UCSD-AML1 (cell line): Measurements from ENCODE around the gene THAP8.
A peak's percentile ranks its signal among the peaks of the same experiment; 100 is the strongest.

Experiments
- DNase-seq: peaks from one replicate; lab custom pipeline; 2025; ENCODE audit not compliant: unreplicated experiment; lab: John Stamatoyannopoulos, UW

The THAP8 gene, protein sequence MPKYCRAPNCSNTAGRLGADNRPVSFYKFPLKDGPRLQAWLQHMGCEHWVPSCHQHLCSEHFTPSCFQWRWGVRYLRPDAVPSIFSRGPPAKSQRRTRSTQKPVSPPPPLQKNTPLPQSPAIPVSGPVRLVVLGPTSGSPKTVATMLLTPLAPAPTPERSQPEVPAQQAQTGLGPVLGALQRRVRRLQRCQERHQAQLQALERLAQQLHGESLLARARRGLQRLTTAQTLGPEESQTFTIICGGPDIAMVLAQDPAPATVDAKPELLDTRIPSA

DNA sequence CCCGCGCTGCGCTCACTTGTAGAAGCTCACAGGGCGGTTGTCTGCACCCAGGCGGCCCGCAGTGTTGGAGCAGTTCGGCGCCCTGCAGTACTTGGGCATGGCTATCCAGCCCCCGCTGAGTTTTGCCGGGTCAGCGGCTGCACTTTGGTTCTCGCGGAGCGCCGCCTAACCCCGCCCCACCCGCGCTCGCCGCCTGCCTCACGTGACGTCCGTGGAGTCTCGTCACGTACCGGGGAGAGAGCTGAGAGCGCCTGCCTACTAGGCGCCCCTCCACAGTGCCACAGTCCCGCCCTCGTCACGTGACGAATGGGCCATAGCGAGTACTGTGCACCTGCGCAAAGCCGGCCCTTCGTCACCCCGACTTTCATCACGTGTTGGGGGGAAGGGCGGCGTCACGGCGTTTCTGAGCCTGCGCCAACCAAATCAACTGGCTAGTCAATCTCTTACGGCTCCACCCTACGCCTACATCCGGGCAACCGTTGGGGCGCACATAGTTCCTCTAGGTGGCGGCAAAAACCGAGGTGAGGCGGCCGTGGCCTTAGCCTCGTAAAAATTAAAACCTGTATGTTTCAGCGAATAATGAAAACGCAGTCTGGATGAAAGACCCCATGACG, at the start of gene THAP8:
Gene THAP8 (minus strand): TSS at position 167 of the 614 bp plus-strand sequence. CDS start 68 bp downstream, at position 99.
- DNase-seq = peak; percentile 99

DNA sequence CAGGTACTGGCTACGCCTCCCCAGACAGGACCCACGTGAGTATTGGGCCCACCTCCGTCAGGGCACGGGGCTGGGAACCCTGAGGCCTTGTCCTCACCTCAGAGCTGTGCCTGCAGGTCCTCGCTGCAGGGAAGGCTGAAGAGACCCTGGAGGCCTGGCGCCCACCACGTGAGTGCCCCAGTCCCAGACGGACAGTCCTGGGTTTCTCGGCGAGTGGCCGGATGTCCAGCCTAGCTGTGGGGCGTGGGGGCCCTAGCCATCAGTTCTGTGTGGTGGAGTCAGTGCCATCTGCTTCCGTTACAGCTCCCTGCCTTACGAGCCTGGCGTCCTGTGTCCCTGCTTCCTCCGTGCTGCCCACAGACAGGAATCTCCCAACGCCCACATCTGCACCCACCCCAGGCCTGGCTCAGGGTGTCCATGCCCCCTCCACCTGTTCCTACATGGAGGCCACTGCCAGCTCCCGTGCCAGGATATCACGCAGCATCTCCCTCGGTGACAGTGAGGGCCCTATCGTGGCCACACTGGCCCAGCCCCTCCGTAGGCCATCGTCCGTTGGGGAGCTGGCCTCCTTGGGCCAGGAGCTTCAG, 49.0 kb upstream of the THAP8 start:
- no peak for DNase-seq

DNA sequence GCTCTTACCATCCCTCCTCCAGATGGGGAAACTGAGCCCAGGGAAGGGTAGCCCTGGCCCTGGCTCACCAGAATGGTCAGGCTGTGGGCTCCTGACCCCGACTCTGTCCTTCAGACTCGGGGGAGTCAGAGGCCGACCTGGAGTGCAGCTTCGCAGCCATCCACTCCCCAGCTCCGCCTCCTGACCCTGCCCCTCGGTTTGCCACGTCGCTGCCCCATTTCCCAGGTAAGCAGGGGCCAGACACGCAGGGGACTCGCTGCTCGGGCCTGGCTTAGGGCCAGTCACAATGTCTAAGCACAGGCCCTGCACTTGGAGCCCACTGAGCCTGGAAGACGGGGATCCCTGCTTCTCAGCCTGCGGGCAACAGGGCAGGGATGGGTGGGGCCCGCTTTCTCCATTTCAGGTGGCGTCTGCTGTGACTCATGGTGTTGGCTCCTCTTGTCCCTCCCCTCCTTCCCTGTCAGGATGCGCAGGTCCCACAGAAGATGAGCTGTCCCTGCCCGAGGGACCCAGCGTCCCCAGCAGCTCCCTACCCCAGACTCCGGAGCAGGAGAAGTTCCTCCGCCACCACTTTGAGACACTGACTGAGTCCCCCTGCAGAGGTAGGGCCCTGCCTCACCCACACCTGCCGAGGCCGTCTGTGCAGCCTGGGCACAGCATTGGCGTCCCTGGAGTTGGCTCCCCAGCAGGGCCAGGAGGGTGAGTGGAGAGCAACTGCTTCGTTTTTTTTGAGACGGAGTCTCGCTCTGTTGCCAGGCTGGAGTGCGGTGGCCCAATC, 47.7 kb upstream of the THAP8 start:
- no peak for DNase-seq

DNA sequence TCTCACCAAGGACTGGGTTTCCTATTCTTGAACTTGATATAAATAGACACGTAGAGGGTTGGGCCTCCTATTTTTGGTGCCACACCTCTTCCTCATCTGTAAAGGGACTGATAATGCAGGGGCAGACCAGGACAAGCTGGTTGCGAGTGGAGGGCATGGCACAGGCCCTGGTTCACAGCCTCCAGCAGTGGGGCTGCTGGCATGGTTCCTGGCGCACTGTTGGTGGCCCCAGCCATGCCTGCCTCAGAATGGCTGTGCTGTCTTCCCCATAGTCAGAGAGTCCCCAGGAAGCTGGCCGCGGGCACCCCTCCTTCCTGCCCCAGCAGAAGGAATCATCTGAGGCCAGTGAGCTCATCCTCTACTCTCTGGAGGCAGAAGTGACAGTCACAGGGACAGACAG, 46.4 kb upstream of the THAP8 start:
- no peak for DNase-seq

DNA sequence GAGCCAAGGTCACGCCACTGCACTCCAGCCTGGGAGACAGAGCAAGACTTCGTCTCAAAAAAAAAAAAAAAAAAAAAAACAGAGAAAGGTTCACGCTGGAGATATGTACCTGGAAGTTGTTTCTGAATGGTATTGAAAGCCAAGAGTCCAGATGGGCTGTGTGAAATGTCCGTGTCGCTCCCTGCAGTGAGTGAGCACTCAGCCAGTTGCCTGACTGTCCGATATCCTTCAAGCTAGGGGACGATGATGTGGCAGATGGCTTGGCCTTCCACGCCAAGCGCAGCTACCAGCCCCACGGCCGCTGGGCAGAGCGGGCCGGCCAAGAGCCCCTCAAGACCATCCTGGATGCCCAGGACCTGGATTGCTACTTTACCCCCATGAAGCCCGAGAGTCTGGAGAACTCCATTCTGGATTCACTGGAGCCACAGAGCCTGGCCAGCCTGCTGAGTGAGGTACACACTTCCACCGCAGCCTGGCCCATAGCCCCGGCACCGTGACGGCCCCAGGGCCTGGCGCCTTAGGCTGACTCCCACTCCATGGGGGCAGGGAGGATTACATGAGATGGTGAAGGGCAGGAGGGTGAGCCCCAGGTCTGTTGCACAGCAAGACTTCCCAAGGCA, 45.2 kb upstream of the THAP8 start:
- DNase-seq = no peak

DNA sequence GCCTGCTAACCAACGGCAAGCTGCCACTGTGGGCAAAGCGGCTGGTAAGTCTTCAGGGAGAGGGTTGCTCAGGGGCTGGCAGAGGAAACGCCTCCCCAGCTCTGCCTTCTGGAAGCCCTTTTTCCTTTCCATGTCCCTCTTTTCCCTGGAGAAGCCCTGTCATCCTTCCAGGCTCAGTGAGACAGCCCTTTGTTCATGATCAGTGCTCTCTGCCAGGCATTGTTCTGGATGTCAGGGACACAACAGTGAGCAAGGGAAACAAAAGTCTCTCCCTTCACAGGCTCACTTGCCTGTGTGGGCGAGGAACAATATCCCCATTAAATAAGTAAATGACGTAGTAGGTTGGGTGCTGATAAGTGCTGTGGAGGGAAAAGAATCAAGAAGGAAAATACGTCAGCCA, 43.0 kb upstream of the THAP8 start:
- no peak for DNase-seq

DNA sequence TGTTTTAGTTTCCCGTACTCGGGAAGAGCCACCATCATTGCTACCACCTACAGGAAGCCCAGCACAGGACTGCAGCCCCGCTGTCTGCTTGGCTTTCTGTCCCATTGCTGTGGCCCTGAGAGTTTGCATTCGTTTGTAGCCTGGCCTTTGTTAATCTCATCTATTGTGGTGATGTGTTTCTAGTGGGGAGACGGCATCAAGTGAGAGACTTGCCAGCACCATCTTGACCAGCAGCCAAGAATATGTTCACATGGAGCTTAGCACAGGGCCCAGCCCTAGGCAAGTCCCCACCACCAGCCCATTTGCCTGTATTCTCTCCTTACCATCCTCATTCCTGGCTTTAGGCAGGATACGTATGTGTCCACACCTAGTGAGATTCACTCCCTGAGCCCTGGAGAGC, 39.6 kb upstream of the THAP8 start:
- DNase-seq = no peak

DNA sequence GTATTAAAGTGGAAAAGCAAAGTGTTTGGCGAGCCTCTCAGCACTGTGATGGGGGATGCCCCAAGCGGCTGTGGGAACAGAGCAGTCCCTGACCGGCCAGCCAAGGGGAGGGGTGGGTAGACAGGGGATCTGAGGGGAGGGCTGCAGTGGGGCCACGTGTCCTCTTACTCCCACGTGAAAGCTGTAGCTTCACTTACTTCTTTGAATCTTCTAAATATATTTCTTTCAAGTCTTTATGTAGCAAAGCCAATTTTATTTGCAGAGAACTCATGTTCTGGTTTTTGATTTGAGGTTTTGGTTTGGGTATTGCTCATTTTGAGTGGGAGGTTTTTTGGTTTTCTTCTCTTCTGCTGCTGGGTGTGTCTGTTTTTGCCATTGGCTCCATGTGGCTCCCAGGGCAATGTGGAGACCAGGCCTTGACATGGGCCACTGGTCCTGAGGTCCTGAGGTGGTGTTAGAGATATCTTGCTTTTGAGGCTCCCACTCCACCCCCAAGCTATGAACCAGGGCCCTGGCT, 39.1 kb upstream of the THAP8 start:
- no peak for DNase-seq

DNA sequence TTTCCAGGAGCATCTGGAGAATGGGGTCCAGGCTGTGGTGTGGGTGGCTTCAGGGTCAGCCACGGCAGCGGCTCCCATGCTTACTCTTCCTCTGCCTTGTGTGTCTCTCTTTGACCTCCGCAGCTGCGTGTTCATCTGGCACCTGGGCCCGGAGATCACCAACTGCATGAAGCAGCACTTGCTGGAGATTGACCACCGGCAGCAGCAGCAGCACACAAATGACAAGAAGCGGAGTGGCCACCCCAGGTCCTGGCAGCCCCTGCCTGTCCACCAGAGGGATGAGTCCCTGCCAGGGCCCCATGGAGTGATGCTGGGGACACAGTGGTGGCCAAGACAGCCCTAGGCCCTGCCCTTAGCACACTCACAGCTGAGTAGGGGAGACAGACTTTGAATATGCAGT, 38.5 kb upstream of the THAP8 start:
- DNase-seq = no peak

DNA sequence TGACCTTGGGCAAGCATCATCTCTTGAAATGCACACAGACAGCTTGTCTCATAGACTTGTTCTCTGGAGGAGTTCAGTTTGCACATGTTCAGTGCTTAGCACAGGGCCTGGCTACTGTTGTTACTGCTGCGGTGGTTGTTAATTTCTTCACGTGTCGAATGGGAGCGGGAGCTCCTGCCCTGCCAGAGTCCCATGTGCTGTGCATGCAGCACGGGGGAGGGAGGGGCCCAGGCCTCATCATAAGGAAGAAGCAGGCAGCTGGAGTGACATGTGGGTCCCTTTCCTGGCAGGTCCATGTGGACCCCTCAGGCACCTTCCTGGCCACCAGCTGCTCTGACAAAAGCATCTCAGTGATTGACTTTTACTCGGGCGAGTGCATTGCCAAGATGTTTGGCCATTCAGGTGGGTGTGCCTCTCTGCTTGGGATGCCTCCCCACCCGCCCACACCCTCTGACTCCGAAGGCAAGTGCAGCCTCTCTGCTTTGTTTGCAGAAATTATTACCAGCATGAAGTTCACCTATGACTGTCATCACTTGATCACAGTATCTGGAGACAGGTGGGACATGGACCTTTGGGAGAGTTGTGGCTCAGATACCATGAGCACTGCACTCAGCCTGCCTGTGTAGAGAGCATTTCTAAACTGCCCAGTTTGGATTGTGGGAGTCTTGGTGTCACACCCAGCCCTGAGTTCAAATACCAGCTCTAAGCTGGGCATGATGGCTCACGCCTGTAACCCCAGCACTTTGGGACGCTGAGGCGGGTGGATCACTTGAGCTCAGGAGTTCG, 37.0 kb upstream of the THAP8 start:
- no peak for DNase-seq

DNA sequence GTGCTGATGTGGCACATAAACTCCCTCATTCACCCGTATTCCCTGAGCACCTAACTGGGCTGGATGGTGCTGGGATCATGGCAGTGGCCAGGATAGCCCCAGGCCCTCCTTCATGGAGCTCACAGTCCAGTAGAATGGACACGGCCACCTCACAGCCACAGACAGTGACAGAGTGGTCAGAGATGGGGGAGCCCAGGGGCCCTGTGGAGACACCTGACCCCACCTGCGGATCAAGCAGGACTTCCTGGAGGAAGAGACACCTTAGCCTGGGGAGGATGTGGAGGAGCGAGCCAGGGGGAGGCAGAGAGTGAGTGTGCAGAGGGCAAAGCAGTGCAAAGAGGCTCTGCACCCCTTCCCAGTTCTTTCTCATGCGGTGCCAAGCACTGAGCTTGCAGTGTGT, 35.8 kb upstream of the THAP8 start:
- DNase-seq = no peak

DNA sequence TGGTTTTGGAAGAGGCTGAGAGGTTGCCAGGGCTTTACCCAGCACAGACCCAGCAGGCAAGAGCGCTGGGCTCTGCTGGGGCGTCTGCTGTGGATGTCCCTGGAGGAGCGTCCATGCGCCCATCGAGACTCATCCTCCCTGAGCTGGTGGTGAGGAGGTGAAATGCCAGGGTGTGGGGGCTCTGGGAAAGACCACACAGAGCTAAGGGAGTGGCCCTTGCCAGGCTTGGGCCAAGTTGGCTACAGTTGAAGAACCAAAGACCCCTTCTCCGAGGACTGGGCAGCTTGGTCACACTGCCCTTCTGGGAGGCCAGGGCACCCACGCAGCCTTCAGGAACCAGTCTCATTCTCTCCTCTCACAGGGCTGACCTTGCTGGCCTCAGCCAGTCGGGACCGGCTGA, 32.2 kb upstream of the THAP8 start:
- no peak for DNase-seq

DNA sequence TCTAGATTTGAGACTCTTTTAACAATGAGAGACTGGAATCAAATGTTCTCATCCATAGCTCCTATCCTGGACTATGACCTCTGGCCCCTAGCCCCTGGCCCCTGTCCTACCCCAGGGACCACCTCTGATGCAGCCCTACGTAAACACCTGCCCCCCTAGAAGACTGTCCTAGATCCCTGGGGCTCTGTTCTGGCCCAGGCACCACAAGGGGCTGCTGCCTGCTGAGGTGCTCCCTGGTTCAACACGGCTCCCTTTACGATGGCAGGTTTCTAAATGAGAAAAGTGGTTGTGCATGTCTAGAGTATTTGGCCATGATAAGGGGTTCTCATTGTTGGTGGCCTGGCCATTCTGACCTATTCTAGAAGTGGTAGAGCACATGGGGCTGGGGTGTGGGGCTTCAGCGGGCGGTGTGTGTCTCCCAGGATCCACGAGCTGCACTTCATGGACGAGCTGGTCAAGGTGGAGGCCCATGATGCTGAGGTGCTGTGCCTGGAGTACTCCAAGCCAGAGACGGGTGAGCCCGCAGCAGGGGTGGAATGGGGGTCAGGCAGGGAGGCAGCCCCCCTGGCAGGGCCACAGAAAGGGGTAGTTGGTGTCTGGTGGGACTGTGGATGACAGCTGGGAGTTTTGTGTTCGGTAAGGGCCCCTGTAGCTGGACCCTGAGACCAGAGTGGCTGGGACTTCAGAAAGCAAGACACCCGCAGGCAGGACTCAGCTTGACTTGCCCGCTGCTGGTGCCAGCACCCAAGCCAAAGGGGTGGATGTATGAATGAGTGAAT, 30.3 kb upstream of the THAP8 start:
- DNase-seq = no peak

DNA sequence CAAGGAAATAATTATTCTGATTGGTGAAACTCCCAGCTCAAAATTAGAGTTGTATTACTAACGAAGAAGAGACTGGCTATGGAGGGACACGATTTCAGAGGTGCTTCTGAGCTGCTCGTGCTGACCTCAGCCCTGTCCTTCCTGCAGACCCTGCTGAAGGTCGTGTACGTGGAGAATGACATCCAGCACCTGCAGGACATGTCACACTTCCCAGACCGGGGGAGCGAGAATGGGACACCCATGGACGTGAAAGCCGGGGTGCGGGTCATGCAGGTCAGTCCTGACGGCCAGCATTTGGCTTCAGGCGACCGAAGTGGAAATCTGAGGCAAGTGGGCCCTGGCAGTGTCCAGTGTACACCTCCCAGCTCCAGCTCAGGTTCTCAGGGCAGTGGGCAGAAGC, 28.8 kb upstream of the THAP8 start:
- DNase-seq = no peak

DNA sequence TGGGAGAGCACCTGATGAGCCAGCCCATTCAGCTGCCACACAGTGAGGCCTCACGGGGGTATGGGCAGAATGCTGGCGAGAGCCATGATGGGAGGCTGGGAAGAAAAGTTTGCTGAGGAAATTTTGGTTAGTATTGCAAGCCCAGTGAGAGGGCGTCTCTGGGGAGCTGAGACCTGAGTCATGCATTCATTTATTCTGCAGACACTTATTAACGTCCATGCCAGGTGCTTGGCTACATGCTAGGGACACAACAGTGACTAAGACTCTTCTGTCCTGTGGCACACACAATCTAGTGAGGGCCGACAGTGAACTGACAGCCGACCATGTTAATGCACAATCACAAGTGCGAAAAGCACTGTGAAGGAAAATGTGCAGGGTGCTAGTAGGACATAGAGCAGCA, 27.8 kb upstream of the THAP8 start:
- DNase-seq = no peak

DNA sequence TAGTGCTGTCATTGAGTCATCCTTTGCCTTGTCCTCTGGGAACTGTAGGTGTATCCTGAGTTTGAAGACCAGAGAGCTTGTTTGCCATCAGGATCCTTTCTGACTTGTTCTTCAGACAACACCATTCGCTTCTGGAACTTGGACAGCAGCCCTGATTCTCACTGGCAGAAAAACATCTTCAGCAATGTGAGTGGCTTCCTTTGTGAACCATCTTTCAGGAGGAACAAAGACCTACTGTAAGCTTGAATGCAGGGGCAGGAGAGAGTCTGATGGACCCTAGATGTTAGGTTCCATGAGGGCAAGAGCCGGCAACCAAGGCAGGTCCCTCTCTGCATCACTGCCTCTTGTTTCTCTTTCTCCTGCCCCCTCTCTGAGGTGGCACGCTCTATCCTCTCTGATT, 27.3 kb upstream of the THAP8 start:
- DNase-seq = no peak

DNA sequence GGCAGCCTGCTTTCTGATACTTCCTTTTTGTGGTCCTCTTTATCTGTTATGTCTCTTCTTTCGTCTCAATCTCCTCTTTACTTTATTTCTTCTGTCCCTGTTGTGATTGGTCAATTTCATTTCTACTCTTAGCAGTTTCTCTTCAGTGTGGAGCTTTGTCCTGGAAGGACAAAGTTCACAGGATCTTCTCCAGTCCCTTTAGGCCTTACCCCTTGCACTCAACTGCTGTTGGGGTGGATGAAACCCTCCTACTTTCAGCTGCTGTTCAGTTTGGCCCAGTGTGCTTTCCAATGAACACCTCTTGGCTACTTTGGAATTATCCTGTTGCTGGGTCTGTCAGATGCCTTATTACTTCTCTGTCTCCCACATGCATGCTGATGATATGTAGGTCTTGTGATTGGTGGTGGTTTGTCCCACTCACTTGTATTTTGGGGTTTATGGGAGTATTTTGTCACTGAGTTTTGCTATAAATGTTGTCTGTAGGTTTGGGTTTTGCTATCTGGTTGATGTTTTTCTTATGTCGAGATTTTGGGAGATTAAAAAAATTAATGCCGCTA, 25.4 kb upstream of the THAP8 start:
- DNase-seq = no peak

DNA sequence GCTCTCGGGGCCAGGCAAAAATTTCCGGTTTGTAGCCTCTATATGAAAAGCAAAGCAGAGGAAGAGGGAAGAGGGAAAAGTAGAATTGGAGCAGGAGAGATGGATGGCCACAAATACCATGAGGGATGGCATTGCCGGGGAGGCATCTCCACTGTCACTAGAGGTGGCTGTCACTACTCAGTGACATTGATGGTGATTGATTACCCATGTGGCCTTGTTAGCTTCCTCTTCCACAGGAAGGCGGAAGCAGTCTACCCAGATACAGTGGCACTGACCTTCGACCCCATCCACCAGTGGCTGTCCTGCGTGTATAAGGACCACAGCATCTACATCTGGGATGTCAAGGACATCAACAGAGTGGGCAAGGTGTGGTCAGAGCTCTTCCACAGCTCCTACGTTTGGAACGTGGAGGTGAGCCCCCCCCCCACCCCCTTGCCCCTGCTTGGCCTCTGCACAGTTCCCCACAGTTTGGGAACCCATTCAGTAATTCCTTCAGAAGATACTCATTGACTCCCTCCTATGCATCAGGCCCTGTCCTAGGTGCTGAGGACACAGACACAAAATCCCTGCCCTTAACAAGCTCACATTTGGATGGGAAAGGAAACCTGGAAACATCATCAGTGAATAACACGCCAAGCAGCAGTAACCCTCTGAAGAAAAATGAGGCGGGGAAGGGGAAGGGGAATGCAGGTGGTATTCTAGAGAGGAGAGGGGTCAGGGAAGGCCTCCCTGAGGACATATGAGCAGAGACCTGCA, 19.2 kb upstream of the THAP8 start:
- no peak for DNase-seq

DNA sequence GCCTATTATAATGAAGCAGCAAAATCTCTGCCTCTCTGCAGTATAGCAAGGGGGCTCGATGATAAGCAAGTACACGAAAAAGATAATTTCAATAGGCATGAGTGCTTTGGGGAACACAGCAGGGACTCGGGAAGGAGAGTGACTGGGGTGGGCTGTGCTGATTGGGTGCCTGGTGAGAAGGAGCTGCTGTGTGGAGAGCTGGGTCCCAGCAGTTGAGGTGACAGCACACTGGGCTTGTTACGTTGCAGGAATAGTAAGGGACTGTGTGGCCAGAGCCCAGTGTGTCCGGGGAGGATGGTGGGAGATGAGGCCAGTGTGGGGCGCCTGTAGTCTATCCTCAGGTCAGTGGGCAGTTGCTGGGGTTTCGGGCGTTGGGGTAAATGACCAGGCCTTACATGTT, 18.0 kb upstream of the THAP8 start:
- DNase-seq = no peak
